HG02885 (cell line): Measurements from ENCODE around the gene SFT2D1.

Source experiments
- ATAC-seq: cut with Tn5 transposase; IDR thresholded peaks from one replicate; pipeline ENCODE4 v1.9.1; 2021; ENCODE audit warnings: mild to moderate bottlenecking; ENCODE audit not compliant: unreplicated experiment, poor library complexity

Gene SFT2D1

GRCh38 chr6:166282394-166283032, 59.8 kb downstream of the SFT2D1 start:
- no peak for ATAC-seq

GRCh38 chr6:166281104-166281503, 61.2 kb downstream of the SFT2D1 start:
- ATAC-seq: no peak

GRCh38 chr6:166279393-166279679, 63.0 kb downstream of the SFT2D1 start:
- no peak for ATAC-seq

DNA sequence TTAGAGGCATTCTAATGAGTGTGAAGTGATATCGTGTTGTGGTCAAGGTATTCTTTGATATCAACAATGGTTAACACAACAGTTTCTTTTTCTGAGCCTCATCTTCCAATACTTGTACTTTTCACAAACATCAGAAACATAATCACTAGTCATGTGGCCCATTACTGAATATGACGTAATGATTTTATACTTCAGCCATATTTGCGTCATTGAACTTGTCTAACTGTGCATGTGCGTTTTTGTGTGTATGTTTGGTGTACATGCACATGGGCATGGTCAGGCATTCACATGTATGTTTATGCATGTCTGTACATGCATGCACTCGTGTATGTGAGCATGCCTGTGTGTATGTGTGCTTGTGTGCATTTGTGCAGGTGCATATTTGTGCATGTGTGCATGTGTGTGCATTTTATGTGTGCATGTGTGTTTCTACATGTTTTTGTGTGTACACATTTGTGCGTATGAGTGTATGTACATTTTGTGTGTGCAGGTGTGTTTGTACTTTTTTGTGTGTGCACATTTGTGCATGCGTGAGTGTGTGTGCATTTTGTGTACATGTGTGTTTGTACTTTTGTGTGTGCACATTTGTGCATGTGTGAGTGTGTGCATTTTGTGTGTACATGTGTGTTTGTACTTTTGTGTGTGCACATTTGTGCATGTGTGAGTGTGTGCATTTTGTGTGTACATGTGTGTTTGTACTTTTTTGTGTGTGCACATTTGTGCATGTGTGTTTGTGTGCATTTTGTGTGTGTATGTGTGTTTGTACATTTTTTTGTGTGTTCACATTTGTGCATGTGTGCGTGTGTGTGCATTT, 63.6 kb downstream of the SFT2D1 start:
- no peak for ATAC-seq

DNA sequence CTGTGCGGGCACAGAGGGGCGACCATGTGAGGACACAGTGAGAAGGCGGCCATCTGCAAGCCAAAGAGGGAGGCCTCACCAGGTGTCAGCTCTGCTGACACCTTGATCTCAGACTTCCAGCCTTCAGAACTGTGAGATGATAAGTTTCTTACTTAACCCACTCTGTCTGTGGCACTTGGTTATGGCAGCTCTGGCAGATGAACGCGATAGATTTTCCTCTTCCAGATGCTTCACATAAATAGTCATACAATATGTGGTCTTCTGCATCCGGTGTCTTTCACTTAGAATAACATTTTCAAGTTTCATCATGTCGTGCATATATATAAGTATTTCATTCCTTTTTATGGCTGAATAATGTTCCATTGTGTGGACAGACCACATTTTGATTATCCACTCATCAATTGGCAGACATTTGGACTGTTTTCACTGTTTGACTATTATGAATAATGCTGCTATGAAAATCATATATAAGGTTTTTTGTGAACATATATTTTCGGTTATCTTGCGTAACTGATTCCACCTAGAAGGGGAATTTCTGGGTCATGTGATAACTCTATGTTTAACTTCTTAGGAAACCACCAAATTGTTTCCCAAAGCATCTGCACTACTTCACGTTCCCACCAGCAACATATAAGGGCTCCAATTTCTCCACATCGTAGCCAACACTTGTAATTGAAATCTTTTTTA, 64.3 kb downstream of the SFT2D1 start:
- ATAC-seq: no peak

GRCh38 chr6:166277018-166277417, 65.3 kb downstream of the SFT2D1 start:
- ATAC-seq: no peak

- peak; percentile 84 for ATAC-seq
These were observed 66.6 kb downstream of the SFT2D1 start for GRCh38 chr6:166275714-166276166.

DNA sequence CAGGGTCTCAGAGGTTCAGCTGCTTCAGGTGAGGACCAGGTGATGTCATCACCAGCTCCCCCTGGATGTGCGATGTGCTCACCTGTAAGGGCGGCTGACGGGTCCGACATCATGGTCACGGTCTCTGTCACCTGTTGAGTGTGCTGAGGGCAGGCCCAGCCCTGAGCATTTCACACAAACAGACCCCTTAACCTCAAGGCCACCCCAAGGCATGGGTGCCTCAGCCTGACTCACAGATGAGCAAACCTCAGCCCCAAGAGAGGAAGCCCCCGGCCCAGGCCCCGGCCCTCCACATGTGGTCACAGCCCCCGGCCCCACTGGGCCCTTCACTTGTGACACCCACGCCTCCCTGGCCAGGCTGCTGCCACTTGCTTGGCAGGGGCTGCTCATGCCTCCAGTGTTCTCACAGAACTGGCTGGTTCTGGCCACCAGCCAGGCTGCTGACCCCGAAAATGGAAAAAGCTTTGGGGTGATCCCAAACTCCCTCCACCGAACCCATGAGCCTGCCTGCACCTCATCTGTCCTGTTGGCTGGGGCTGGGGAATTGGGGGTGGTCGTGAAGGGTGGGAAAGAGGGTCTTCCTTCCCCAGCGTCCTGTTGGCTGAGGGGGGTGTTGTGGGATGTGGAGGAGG, 67.5 kb downstream of the SFT2D1 start:
- no peak for ATAC-seq

- ATAC-seq: no peak
These were observed 68.2 kb downstream of the SFT2D1 start for GRCh38 chr6:166274163-166274562.

DNA sequence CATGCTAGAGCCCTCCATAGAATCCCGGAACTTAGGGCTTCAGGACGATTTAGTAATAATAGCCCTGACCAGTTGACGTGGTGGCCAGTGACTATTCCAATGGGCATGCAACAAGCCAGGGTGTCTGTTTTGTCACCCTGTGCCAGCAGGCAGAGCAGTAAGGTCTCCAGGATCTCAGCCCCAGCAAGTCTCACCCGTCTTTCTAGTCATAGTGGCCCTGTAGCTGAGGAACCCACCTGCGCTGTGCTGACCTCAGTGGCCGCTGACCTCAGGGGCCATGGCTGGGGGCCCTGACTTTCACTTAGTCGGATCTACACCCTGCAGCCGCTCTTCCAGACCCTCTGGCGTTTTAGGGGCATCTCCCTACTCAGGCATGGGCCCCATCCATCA, 71.0 kb downstream of the SFT2D1 start:
- no peak for ATAC-seq

GRCh38 chr6:166270706-166271375, 71.5 kb downstream of the SFT2D1 start:
- no peak for ATAC-seq
